Right lobe of liver (tissue), 4 donors: Measurements from ENCODE around the gene CEP85L.

Experiments
- POLR2A ChIP-seq: fragments of 450-650 bp; IDR thresholded peaks from one replicate; pipeline ENCODE4 v1.6.1; 2017; ENCODE audit warnings: antibody characterized with exemption, mild to moderate bottlenecking
- TF ChIP-seq, protein P1 (sequence below), 4 donors: fragments of 200-600 bp in 3 of 4; fragments of 450-650 bp in 1 of 4; IDR thresholded peaks; one replicate each; pipeline versions ENCODE4 v1.5.1 to v1.8.0; 2016 to 2022; ENCODE audit warnings: antibody characterized with exemption in 4 of 4, mild to moderate bottlenecking in 2 of 4
- donor health status: DM: no; HTN: no; CAD: no.
- donor health status: DM: no; HTN: no; CAD: no.
- donor health status: DM: no; HTN: yes; CAD: no.

- TF ChIP-seq, protein P1, sequence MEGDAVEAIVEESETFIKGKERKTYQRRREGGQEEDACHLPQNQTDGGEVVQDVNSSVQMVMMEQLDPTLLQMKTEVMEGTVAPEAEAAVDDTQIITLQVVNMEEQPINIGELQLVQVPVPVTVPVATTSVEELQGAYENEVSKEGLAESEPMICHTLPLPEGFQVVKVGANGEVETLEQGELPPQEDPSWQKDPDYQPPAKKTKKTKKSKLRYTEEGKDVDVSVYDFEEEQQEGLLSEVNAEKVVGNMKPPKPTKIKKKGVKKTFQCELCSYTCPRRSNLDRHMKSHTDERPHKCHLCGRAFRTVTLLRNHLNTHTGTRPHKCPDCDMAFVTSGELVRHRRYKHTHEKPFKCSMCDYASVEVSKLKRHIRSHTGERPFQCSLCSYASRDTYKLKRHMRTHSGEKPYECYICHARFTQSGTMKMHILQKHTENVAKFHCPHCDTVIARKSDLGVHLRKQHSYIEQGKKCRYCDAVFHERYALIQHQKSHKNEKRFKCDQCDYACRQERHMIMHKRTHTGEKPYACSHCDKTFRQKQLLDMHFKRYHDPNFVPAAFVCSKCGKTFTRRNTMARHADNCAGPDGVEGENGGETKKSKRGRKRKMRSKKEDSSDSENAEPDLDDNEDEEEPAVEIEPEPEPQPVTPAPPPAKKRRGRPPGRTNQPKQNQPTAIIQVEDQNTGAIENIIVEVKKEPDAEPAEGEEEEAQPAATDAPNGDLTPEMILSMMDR (IDR thresholded peaks at IDR 0.05), result no peak
- TF ChIP-seq POLR2A, result no peak
Measured at GRCh38 chr6:118542184-118542952, 109.0 kb downstream of the CEP85L start.
